Fibroblast of peridontal ligament (primary cell): Measurements from ENCODE around the gene SLC22A2.

Source experiments
- DNase-seq: peaks from one replicate; pipeline ENCODE4 v3.0.0-alpha.2; 2010; ENCODE audit errors: extremely low read depth

Gene SLC22A2

DNA sequence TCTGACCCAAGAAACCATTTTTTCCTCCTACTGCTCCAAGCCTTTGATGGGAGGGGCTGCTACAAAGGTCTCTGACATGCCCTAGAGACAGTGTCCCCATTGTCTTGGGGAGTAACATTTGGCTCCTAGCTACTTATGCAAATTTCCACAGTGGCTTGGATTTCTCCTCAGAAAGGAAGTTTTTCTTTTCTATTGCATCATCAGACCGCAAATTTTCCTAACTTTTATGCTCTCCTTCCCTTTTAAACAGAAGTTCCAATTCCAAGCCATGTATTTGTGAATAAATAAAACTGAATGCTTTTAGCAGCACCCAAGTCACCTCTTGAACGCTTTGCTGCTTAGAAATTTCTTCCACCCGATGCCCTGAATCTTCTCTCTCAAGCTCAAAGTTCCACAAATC lies 51.0 kb downstream of the SLC22A2 start:
- DNase-seq = no peak

DNA sequence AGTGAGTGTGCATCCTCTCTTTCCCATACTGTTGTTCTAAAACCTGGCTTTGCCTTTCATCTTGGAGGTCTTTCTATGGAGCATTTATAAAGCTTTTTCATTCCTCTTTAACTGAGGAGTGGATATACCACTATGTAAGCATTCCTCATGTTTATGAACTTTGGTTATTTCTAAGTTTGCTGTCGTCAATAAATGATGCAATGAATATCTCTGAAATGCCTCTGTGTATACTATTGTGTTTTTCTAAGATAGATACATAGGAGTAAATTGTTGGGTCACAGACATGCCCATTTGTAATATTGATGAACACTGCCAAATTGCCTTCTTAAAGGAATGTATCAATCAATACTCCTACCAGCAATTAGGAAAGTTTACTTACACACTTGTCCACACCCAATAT lies 53.9 kb downstream of the SLC22A2 start:
- no peak for DNase-seq

DNA sequence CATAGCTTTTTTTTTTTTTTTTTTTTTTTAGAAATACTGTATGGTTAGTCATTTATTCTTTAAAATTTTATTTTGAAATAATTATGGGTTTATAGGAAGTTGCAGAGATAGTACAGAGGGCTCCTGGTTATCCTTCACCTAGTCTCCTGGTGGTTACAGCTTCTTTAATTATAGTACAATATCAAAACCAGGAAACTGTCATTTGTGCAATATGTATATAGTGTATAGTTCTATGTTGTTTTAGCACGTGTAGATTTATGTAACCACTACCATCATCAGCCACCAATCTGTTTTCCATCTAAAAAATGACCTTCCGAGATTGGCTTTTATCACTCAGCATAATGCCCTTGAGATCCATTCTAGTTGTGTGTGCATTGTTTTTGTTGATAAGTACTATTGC lies 54.7 kb downstream of the SLC22A2 start:
- DNase-seq = no peak

DNA sequence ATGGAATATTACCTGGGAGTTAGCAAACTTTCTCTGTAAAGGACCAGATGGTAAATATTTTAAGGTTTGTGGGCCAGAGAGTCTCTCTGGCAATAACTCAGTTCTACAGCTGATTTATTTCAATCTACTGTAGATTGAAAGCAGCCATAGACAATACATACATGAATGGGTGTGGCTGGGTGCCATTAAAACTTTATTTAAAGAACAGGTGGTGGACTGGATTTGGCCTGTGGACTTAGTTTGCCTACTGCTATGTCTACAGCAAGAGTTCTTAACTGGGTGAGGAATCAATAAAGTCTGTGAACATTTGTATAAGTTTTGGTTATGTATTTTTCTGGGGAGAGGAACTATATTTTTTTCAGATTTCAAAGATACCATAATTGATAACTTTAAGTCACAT lies 55.1 kb downstream of the SLC22A2 start:
- DNase-seq = no peak

DNA sequence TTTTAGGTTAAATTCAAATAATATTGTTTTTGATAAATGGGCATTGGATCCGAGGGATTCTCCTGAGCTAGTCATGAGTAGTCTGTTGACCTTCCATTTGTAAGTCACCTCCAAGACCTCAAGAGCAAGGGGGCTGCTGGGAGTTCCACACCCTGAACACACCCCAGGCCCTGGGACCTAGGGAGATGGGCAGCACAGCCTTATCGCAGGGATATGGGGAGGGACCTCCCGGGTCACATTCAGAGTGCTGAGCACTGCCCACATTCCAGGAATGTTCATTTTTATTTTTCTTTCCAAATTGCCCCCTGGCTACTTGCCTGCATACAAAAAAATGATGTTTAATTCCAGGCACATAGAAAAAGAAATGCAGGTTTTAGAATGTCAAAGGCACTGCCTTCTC lies 55.5 kb downstream of the SLC22A2 start:
- DNase-seq = no peak

DNA sequence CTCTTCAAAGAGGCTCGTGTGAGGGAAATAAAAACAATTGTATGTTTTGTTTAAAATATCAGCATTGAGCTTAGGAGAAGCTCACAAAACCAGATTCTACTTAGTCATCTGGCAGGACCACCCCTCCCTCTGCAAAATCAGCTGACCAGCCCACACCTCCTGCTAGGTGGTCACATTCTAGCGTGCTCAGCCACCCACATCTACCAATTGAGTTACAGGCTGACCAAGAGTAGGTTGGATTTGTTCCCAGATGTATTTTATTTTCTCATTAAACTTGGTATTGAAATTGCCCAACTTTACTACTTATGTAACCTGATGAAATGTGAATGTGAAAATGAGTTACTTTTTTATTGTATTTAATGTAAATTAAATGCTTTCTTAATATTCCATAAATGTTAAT lies 56.2 kb downstream of the SLC22A2 start:
- DNase-seq = no peak

DNA sequence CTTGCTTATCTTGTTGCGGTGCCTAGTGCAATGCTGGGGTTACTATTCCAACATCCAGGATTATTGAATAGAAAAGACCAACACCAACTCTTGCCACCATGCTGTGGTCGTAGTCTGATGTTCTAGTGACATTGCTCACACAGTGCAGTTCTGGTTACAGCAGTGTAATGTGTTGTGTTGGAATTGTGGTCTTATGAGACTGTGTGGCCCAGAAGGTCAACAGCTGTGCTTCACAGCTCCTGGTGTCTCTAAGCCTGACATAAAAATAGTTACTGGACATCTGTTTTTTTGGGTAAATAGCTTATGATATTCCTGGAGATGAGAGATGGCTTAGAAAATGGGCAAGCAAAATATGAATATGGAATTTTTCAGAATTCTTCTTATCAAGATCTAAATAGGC lies 57.6 kb downstream of the SLC22A2 start:
- no peak for DNase-seq

DNA sequence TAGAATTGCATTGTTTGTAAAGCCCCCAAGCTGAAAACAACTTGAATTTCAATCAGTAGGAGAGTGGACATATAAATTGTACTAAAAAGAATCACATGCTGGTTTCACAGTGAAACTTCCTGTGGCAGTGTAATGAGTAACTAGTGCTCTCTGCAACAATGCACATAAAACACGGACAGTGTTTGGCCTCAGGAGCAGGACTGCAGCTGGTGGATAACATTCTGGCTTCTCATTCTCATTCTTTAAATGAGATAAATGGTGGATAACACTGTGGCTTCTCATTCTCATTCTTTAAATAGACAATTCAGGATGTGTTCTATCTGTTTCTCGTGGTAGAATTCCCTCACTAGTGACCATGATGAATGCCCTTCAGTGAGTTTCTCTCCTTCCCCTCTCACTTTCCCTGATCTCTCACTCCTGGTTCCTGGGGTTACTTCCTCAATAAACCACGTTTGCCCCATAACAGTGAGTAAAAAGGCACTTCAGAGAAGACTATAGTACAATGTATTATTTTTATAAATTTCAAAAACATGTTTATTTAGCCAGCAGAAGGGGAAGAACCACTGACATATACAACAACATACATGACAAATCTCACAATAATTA lies 59.9 kb downstream of the SLC22A2 start:
- DNase-seq = no peak

DNA sequence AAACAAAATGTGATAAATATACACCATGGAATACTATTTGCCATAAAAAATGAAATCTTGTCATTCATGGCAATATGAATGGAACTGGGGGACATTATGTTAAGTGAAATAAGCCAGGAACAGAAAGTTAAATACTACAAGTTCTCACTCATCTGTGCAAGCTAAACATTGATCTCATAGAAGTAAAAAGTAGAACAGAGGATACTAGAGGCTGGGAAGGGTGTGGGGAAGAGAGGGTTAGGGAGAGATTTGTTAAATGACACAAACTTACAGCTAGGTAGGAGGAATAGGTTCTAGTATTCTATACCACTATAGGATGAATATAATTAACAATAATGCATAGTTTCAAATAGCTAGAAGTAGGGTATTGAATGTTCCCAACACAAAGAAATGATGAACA lies 61.0 kb downstream of the SLC22A2 start:
- DNase-seq = no peak

DNA sequence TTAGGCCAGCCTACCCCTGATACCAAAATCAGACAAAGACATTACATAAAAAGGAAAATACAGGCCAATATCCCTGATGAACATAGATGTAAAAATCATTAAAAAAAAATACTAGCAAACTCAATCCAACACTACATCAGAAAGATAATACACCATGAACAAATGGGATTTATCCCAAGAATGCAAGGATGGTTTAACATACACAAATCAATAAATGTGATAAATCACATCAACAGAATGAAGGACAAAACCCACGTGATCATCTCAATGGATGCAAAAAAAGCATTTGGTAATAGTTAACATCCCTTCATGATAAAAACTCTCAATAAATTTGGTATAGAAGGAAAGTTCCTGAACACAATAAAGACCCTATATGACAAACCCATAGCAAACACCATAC lies 63.8 kb downstream of the SLC22A2 start:
- DNase-seq = no peak

DNA sequence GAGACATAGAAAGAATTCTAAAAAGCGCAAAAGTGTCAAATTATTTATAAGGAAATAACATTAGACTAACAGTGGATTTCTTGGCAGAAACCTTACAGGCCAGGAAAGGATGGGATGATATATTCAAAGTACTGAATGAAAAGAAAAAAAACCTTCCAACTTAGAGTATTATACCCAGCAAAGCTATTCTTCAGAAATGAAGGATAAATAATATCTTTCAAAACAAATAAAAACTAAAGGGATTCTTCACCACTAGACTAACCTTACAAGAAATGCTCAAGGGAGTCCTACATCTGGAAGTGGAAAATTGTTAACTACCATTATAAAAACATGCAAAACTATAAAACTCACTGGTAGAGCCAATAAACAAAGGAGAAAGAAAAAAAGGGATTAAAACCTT lies 65.8 kb downstream of the SLC22A2 start:
- no peak for DNase-seq

DNA sequence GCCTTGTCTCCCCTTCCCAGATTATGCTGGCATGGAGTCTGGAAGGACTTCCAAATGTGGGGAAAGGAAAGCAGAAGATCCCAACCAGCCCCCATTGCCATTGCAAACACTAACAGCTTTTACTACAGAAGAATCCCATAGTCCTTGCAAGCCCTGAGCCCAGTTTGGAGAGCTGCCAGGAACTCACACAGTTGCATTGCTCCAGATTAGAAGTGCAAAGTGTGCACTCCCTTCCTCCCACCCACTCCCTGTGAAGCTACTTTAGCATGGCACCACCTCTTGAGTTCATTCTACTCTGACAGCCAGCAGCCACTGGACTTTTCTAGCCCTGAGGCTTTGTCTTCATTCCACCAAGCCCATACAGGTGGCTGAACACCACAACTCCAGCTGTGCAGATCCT lies 67.6 kb downstream of the SLC22A2 start:
- DNase-seq = no peak

DNA sequence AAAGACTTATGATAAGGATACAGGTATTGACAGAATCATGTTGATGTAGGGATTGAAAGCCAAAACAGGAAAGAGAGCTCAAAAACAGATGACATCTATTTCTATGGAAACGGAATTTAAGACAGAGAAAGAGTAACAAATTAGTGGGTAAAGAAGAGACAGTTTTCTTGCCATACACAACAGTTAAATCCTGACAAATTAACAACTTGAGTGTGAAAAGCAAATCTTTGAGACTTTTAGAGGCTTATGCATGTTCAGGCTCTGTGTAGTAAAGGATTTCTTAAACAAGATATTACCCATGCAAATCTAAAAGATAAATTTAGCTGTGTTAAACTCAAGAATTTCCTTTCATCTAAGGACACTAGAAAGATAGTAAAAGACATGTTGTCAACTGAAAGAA lies 68.5 kb downstream of the SLC22A2 start:
- no peak for DNase-seq

DNA sequence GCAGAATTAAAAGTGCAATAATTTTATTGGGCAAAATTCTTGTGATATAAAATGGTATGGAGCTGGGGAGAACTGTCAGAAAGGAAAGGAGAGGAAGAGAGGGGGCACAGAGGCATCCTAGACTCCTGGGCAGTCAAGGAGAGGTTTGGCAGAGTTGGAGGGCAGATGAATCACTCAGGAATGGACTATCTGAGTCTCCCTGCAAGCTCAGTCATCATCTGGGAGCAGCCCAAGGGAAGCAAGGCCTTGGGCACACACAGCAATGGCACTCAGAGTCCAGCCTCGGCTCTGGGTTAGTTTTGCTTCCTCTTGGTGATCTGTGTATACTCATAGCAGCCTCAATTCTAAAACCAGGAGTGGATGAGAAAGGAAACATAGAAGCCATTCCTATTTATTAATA lies 69.8 kb downstream of the SLC22A2 start:
- DNase-seq = no peak

DNA sequence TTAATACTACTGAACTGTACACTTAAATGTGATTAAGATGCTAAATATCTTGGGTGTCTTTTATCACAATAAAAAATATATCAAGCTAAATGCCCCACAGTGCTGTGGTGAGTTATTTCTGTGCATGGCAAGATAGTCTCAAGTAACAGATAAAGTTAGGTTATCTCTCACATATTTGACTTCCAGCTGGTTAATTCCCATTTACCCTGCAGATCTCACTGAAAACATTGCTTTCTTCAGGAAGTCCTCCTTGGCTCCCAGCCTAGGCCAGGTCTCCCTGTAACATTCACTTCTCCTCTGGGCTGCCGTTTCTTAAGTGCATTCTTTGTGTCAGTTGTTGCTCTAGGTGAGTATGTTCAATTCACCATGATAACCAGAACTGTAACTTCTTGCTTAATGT lies 77.9 kb downstream of the SLC22A2 start:
- no peak for DNase-seq

DNA sequence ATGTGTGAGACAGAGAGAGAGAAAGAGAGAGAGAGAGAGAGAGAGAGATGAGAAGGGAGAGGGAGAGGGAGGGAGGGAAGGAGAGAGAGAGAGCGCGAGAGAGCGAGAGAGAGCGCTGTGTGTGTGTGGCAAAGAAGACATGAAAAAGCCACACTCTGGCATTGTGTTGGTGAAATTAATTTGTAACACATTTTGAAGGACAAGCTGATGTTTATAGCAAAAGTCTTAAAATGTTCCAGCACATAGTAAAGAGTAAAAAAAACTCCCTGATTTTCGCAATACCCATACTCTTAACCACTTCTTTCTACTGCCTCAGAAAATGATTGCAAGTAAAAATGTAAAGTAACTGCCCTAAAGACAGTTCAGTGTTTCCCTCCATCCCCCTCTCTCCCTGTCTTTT lies 80.3 kb downstream of the SLC22A2 start:
- peak; percentile 10 for DNase-seq

DNA sequence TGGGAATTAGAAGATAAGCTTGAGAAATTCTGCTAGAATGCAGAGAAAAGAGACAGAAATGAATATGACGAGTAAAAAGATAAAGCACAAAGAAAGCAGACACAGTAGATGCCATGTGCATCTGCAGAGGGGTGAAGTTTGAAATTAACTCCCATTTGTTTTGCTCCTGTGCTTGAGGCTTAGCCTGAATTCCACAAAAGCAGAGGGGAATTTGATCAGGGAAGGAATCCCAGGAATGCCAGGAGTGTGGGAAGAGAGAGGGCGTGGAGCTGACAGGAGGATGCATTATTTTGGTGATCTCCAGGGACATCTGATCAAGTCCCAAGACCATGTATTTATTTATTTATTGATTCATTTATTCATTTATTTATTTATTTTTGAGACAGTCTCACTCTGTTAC lies 81.4 kb downstream of the SLC22A2 start:
- DNase-seq = no peak

DNA sequence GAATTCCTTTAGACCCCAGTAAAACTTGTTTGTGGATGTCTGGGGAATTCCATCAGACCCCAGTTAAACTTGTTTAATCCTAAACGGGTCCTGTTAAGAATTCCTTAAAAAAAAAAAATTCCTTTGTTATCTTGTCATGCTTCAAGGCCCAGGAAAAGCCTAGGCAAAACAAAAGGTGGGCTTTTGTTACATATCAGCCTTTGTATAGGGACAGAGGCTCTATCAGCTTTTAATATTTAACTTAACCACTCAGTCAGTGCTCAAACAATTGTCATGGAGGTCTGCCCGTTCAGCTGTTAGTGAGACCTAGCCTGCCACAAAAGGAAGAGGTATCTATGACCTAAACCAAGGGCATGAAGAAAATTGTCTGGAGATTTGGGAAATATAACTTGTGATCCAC lies 83.9 kb downstream of the SLC22A2 start:
- no peak for DNase-seq

DNA sequence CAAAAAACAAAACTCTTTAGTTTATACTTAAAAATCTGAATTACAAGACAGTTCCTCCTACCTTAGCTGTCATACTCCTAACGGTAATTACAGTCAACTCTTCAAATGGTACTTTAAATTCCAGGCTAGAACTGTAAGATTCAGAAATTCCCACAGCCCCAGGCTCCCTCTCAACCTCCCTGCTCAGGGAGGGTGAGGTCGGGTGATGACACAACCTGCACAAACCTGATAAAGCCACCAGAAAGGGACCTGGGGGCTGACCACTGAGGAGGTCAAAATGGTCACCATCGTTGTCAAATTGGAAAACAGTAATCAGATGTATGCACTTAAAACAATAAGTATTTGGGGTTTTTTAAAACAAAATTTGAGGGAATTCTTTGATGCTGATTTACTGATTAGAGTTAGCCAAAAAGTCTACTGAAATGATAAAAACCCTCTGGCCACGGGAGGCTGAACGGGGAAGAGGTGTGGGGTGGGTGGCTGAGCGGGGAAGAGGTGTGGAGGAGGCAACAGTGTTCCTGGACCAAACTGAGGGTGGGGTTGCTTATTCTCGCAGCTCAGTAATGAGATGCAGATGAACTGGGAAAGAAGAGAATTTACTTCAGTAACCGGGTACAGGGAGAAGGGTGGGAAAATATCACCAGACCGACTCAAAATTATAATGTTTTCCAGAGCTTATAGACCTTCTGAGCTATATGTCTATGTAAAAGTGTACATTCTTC lies 84.7 kb downstream of the SLC22A2 start:
- no peak for DNase-seq

DNA sequence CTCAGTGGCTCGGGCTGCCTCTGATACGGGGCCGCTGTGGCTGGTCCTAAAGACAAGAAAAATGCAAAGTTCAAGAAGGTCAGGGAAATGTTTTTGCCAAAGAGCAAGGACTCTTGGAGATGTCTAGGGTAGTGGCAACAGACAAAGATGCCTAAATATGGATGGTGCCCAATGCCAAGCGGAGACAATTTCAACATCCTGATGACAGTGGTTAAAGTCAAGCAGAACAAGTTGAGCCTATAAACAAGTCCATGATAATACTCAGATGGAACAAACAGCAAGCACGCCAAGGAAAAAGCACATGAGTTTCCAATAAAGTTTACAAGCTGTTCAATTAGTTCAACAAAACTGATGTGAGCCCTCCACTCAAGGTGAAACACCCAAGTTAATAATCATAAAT lies 85.9 kb downstream of the SLC22A2 start:
- no peak for DNase-seq

DNA sequence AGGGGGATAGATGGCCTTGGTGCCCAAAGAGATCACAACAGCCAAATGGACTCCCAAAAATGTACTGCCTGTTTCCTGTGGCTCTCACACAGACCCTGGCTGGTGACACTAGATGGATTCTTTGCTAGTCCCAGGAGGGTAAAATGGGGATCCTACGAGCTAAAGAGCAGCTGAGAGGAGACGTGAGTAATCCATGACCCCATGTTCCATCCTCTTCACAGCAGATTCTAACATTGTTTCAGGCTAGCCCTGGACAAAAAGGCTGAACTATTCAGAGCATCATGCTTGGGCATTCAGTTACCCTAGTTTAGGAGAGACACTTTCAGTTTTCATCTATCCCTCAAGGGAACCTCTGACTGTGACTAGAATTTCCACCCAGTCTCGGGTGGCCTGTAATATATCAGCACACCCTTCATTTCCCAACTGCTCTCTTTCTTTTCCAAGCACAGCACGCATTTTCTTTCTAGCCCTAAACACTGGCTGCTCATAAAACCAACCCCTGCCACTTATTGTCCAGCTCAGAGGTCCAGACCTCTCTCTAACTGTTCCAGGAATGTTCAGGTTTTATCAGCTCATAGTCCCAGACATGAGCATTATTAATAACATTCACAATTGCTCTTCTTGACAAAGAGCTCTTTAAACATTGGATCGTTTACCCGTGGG lies 88.5 kb downstream of the SLC22A2 start:
- no peak for DNase-seq

DNA sequence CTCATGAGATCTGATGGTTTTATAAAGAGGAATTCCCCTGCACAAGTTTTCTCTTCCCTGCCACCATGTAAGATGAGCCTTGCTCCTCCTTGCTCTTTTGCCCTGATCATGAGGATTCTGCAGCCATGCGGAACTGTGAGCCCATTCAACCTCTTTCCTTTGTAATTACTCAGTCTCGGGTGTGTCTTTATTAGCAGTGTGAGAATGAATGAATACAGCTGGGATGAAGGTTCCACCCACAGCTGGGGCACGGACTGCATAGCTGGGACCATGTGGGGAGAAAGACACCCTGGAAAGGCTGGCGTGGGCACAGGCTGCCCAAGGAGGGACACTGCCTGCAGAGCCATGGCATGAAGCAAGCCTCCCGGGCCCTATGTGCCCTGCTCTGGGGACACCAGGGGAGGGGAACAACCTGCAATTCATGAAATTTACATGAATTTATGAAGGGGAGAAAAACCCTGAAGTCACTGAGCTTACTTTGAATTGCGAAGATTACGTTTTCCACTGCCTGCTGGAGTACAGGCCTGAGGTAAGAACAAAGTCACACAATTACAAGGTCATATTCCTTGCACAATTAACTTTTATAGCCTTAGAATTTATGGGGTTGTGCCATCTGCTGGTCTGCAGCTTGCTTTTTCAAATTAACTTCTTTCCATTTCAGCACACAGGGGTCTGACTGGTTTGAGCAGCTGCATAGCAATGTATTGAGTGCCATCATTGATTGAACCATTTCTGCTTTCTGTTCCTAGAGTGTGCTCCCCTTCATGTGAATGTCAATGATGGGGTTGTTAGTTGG lies 90.8 kb downstream of the SLC22A2 start:
- DNase-seq = no peak
